NCI-H345 treated with DMSO at 0.1 percent for 48 hours (cell line): ENCODE data around the gene TYSND1.
"Not testable (repeated sequence)": the region's sequence is repeated elsewhere in the genome, so short reads cannot be mapped to it uniquely, and the experiment has no call there.

ENCODE experiments used
- DNase-seq: peaks from one replicate; lab custom pipeline; 2025; ENCODE audit not compliant: unreplicated experiment; lab: John Stamatoyannopoulos, UW

Gene TYSND1

GRCh38 chr10:70166394-70166793 is 19.9 kb upstream of the TYSND1 start:
- no peak for DNase-seq

GRCh38 chr10:70164163-70164562 is 17.7 kb upstream of the TYSND1 start:
- DNase-seq = no peak

GRCh38 chr10:70163448-70163847 is 16.9 kb upstream of the TYSND1 start:
- DNase-seq = no peak

- no peak for DNase-seq
Measured at GRCh38 chr10:70162892-70163201, 16.3 kb upstream of the TYSND1 start.

GRCh38 chr10:70162151-70162891 is 15.8 kb upstream of the TYSND1 start:
- DNase-seq = no peak

- no peak for DNase-seq
Measured at GRCh38 chr10:70160798-70161197, 14.3 kb upstream of the TYSND1 start.

GRCh38 chr10:70159366-70159765 is 12.9 kb upstream of the TYSND1 start:
- not testable (repeated sequence) for DNase-seq

- no peak for DNase-seq
Measured at GRCh38 chr10:70158113-70158512, 11.6 kb upstream of the TYSND1 start.

- no peak for DNase-seq
Measured at GRCh38 chr10:70155255-70155838, 8.8 kb upstream of the TYSND1 start.

- DNase-seq = no peak
Measured at GRCh38 chr10:70148516-70148915, 2.0 kb upstream of the TYSND1 start.

- DNase-seq = no peak
Measured at GRCh38 chr10:70147259-70147625, 742 bp upstream of the TYSND1 start.

- peak; percentile 32 for DNase-seq
Measured at GRCh38 chr10:70145666-70146488, 623 bp downstream of the TYSND1 start.

- no peak for DNase-seq
Measured at GRCh38 chr10:70145166-70145665, 1.3 kb downstream of the TYSND1 start.

GRCh38 chr10:70144372-70145110 is 2.0 kb downstream of the TYSND1 start:
- DNase-seq = no peak

GRCh38 chr10:70142555-70142954 is 3.9 kb downstream of the TYSND1 start:
- DNase-seq = no peak

GRCh38 chr10:70140297-70140696 is 6.2 kb downstream of the TYSND1 start:
- no peak for DNase-seq

GRCh38 chr10:70139997-70140250 is 6.6 kb downstream of the TYSND1 start:
- DNase-seq = no peak

GRCh38 chr10:70139151-70139996 is 7.1 kb downstream of the TYSND1 start:
- no peak for DNase-seq

GRCh38 chr10:70137927-70138883 is 8.3 kb downstream of the TYSND1 start:
- no peak for DNase-seq

GRCh38 chr10:70137135-70137534 is 9.4 kb downstream of the TYSND1 start:
- DNase-seq = no peak
